HepG2 (cell line): ENCODE data around the gene NCOA6. TPM values are rescaled to one million over a fixed set of nuclear protein-coding genes. Genes with fewer than 3 reads are reported as not detected.

ENCODE experiments used
- CBFB ChIP-seq: sonication (generic); formaldehyde crosslinking; IDR thresholded peaks from 2 replicates; pipeline ENCODE4 v1.4.0; 2020; ENCODE audit warnings: missing genetic modification reagents
- CREM ChIP-seq, 2 experiments: sonication (generic) in 1 of 2; formaldehyde crosslinking in 1 of 2; IDR thresholded peaks; 2 replicates each; pipeline versions ENCODE4 v1.4.0 to v1.6.1; 2016 to 2020; ENCODE audit warnings: antibody characterized with exemption in 1 of 2, mild to moderate bottlenecking in 1 of 2, missing genetic modification reagents in 1 of 2
- DMAP1 ChIP-seq: IDR thresholded peaks from 2 replicates; pipeline ENCODE4 v1.6.1; 2016
- FOXK1 ChIP-seq: sonication (generic); formaldehyde crosslinking; IDR thresholded peaks from 2 replicates; pipeline ENCODE4 v1.4.0; 2020; ENCODE audit warnings: low read depth, missing genetic modification reagents, borderline replicate concordance
- GATAD1 ChIP-seq: IDR thresholded peaks from 2 replicates; pipeline ENCODE4 v1.6.1; 2016; ENCODE audit warnings: missing genetic modification reagents, missing compliant biosample characterization
- HMG20A ChIP-seq: IDR thresholded peaks from 2 replicates; pipeline ENCODE4 v1.6.1; 2016; ENCODE audit warnings: borderline replicate concordance
- HOXA3 ChIP-seq: sonication (generic); formaldehyde crosslinking; IDR thresholded peaks from 2 replicates; pipeline ENCODE4 v1.5.0; 2020; ENCODE audit warnings: missing genetic modification reagents
- HOXA7 ChIP-seq: sonication (generic); formaldehyde crosslinking; IDR thresholded peaks from 2 replicates; pipeline ENCODE4 v1.8.1; 2022; ENCODE audit warnings: mild to moderate bottlenecking, missing genetic modification reagents, moderate library complexity
- ISL2 ChIP-seq: sonication (generic); formaldehyde crosslinking; IDR thresholded peaks from 2 replicates; pipeline ENCODE4 v1.5.0; 2020; ENCODE audit warnings: missing genetic modification reagents
- KDM3A ChIP-seq: IDR thresholded peaks from 2 replicates; pipeline ENCODE4 v1.6.1; 2018; ENCODE audit warnings: low read depth, missing compliant biosample characterization
- KLF16 ChIP-seq, 2 experiments: sonication (generic) in 1 of 2; formaldehyde crosslinking in 1 of 2; IDR thresholded peaks; 2 replicates each; pipeline versions ENCODE4 v1.6.1 to v1.8.0; 2016 to 2023; ENCODE audit warnings: missing genetic modification reagents in 2 of 2, missing compliant biosample characterization in 1 of 2
- NR2F1 ChIP-seq, 2 experiments: fragments of 450-650 bp in 1 of 2; formaldehyde crosslinking in 1 of 2; IDR thresholded peaks; 2 replicates each; pipeline versions ENCODE4 v1.5.0 to v1.6.1; 2016 to 2020; ENCODE audit warnings: mild to moderate bottlenecking in 1 of 2, missing compliant biosample characterization in 1 of 2, missing genetic modification reagents in 1 of 2, moderate library complexity in 1 of 2
- REXO4 ChIP-seq: sonication (generic); formaldehyde crosslinking; IDR thresholded peaks from 2 replicates; pipeline ENCODE4 v1.8.0; 2022; ENCODE audit warnings: missing genetic modification reagents, mild to moderate bottlenecking, borderline replicate concordance
- RORA ChIP-seq: sonication (generic); formaldehyde crosslinking; IDR thresholded peaks from 2 replicates; pipeline ENCODE4 v1.5.0; 2020; ENCODE audit warnings: mild to moderate bottlenecking, missing genetic modification reagents, moderate library complexity
- SALL1 ChIP-seq: sonication (generic); formaldehyde crosslinking; IDR thresholded peaks from 2 replicates; pipeline ENCODE4 v1.8.0; 2022; ENCODE audit warnings: mild to moderate bottlenecking, missing genetic modification reagents
- SNRNP70 ChIP-seq: fragments of 200-400 bp; formaldehyde crosslinking; IDR thresholded peaks from 2 replicates; pipeline ENCODE4 v1.6.1; 2017; ENCODE audit warnings: mild to moderate bottlenecking, low read depth, low read length, moderate library complexity
- SOX6 ChIP-seq, 2 experiments: fragments of 450-650 bp in 1 of 2; sonication (generic) in 1 of 2; formaldehyde crosslinking in 1 of 2; IDR thresholded peaks; 2 replicates each; pipeline versions ENCODE4 v1.4.0 to v1.6.1; 2017 to 2020; ENCODE audit warnings: antibody characterized with exemption in 1 of 2, mild to moderate bottlenecking in 1 of 2, missing genetic modification reagents in 1 of 2
- SRY ChIP-seq: sonication (generic); formaldehyde crosslinking; IDR thresholded peaks from 2 replicates; pipeline ENCODE4 v1.8.0; 2022; ENCODE audit warnings: mild to moderate bottlenecking, missing genetic modification reagents
- STAG1 ChIP-seq: sonication (generic); formaldehyde crosslinking; IDR thresholded peaks from 2 replicates; pipeline ENCODE4 v1.4.0; 2020; ENCODE audit warnings: missing genetic modification reagents
- YEATS2 ChIP-seq: sonication (generic); formaldehyde crosslinking; IDR thresholded peaks from 2 replicates; pipeline ENCODE4 v1.4.0; 2020; ENCODE audit warnings: missing genetic modification reagents, borderline replicate concordance
- ZBTB39 ChIP-seq: sonication (generic); formaldehyde crosslinking; IDR thresholded peaks from 2 replicates; pipeline ENCODE4 v1.5.0; 2020; ENCODE audit warnings: missing genetic modification reagents
- ZNF205 ChIP-seq: IDR thresholded peaks from 2 replicates; pipeline ENCODE4 v1.6.1; 2018; ENCODE audit warnings: missing biosample characterization, missing genetic modification reagents
- ZNF350 ChIP-seq: sonication (generic); formaldehyde crosslinking; IDR thresholded peaks from 2 replicates; pipeline ENCODE4 v1.4.0; 2020; ENCODE audit warnings: mild to moderate bottlenecking, low read depth, missing genetic modification reagents, borderline replicate concordance
- ZNF761 ChIP-seq: sonication (generic); formaldehyde crosslinking; conservative IDR thresholded peaks from 2 replicates; pipeline ENCODE4 v1.4.0; 2020; ENCODE audit warnings: mild to moderate bottlenecking, missing genetic modification reagents
- ZNF83 ChIP-seq: sonication (generic); formaldehyde crosslinking; IDR thresholded peaks from 2 replicates; pipeline ENCODE4 v1.4.0; 2020; ENCODE audit warnings: missing genetic modification reagents, mild to moderate bottlenecking, borderline replicate concordance
- ZSCAN29 ChIP-seq: sonication (generic); formaldehyde crosslinking; conservative IDR thresholded peaks from 2 replicates; pipeline ENCODE4 v1.4.0; 2020; ENCODE audit warnings: mild to moderate bottlenecking, missing genetic modification reagents
- polyA plus RNA-seq, 8 experiments: library from polyadenylated mRNA; depleted of rRNA in 3 of 8; stranded (reverse) in 7 of 8; unstranded in 1 of 8; fragments of >200 nt; fragmentation: Illumina TruSeq in 4 of 8; extraction: Trizol in 4 of 8; gene quantifications; 2 replicates each; pipeline versions ENCODE4 v1.2.1 to v1.2.3, GENCODE V29; 2011 to 2016; ENCODE audit warnings: low read depth in 4 of 8, missing spikeins in 1 of 8, mixed read lengths in 1 of 8; ENCODE audit not compliant: insufficient read depth in 1 of 8
- total RNA-seq, 5 experiments: library from RNA; depleted of rRNA; stranded (reverse); fragments of >200 nt; fragmentation: Illumina TruSeq; extraction: Trizol; gene quantifications; 2 replicates each; pipeline ENCODE4 v1.2.3, GENCODE V29; 2016; ENCODE audit warnings: low read depth in 1 of 5
- TF ChIP-seq, protein P1 (sequence below): IDR thresholded peaks from 2 replicates; pipeline ENCODE4 v1.6.1; 2016; ENCODE audit warnings: low read depth, control low read depth

NCOA6 gene
- total and polyA plus RNA-seq, 2 of the 13 experiments (the other 11 are each of a cell fraction or from before 2014, with no cell fraction given) = 11.2 to 29.3 TPM

DNA sequence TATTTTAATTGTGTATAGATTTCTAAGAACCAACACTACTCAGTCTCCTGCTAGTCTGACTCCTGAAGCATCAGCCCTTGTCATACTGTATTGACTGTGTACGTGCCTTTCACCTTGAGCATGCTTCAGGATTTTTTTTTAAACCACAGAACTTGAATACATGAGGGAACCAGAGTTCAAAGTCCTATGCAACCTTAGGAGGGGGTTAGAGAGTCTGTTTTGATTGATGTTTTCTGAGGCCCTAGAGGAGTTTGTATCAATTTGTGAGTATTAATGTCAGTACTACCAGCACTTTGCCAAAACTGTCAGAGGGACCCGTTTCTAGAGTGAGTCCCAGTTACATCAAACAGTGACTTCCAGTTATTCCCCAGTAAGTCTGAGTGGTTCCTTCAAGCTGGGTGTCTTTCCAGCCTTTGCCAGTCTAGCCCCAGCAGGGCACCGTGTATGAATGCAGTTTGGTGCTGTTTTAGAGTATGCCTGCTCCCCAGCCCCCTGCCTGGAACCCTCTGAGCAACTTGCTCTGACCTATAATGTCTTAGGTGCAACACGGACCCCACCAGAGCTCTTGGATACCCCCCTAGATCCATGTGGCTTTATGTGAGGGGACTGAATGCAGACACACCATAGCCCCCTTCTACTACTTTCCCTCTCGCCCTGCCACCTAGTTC, 112.8 kb downstream of the NCOA6 start (continued):
- TF ChIP-seq ZBTB39 (CRISPR knock-in tag) (0 out of 2 replicates have a peak, but pooled peaks have one; percentile 71), HOXA3 (0 out of 2 replicates have a peak, but pooled peaks have one; percentile 7), SOX6 (IDR thresholded peaks at IDR 0.05) (no peak), SOX6 (CRISPR knock-in tag; IDR thresholded peaks at IDR 0.05) (peak; percentile 68), HOXA7 (CRISPR knock-in tag) (no peak), YEATS2 (CRISPR knock-in tag) (0 out of 2 replicates have a peak, but pooled peaks have one; percentile 58), NR2F1 (CRISPR knock-in tag; IDR thresholded peaks at IDR 0.05) (peak in 1 of 2 experiments; percentile 21; a peak in 1 of 4 replicates), SNRNP70 (no peak), HMG20A (CRISPR knock-in tag) (peak; percentile 82; the same call in 1 of the 2 replicates), SALL1 (peak; percentile 29; the same call in 1 of the 2 replicates), CREM (IDR thresholded peaks at IDR 0.05) (peak; percentile 51; the same call in 1 of the 2 replicates), CREM (CRISPR knock-in tag; IDR thresholded peaks at IDR 0.05) (no peak), ZNF83 (0 out of 2 replicates have a peak, but pooled peaks have one; percentile 26), GATAD1 (CRISPR knock-in tag) (0 out of 2 replicates have a peak, but pooled peaks have one; percentile 20), ZSCAN29 (CRISPR knock-in tag) (0 out of 2 replicates have a peak, but pooled peaks have one; percentile 16), RORA (CRISPR knock-in tag) (no peak), DMAP1 (CRISPR knock-in tag) (0 out of 2 replicates have a peak, but pooled peaks have one; percentile 34), CBFB (0 out of 2 replicates have a peak, but pooled peaks have one; percentile 66), ZNF761 (CRISPR knock-in tag) (0 out of 2 replicates have a peak, but pooled peaks have one; percentile 7), STAG1 (CRISPR knock-in tag) (peak; percentile 5; the same call in 1 of the 2 replicates), ZNF350 (CRISPR knock-in tag) (0 out of 2 replicates have a peak, but pooled peaks have one; percentile 40), SRY (CRISPR knock-in tag) (no peak), FOXK1 (CRISPR knock-in tag) (peak; percentile 53; the same call in 1 of the 2 replicates), ISL2 (CRISPR knock-in tag) (0 out of 2 replicates have a peak, but pooled peaks have one; percentile 50), KLF16 (CRISPR knock-in tag; IDR thresholded peaks at IDR 0.05) (peak in 1 of 2 experiments; percentile 54; a peak in 1 of 4 replicates), ZNF205 (CRISPR knock-in tag) (peak; percentile 53; the same call in 1 of the 2 replicates), KDM3A (CRISPR knock-in tag) (0 out of 2 replicates have a peak, but pooled peaks have one; percentile 38), REXO4 (CRISPR knock-in tag) (peak; percentile 55; the same call in 1 of the 2 replicates)
- TF ChIP-seq, protein P1, sequence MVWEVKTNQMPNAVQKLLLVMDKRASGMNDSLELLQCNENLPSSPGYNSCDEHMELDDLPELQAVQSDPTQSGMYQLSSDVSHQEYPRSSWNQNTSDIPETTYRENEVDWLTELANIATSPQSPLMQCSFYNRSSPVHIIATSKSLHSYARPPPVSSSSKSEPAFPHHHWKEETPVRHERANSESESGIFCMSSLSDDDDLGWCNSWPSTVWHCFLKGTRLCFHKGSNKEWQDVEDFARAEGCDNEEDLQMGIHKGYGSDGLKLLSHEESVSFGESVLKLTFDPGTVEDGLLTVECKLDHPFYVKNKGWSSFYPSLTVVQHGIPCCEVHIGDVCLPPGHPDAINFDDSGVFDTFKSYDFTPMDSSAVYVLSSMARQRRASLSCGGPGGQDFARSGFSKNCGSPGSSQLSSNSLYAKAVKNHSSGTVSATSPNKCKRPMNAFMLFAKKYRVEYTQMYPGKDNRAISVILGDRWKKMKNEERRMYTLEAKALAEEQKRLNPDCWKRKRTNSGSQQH (CRISPR knock-in tag) = peak; percentile 38; the same call in 1 of the 2 replicates
